ENCODE measurements around the gene DDTL. TPM values are rescaled to one million over a fixed set of nuclear protein-coding genes. Genes with fewer than 3 reads are reported as not detected.

The DDTL gene
- total RNA-seq, 1 donor from 2014 or later = not detected

DNA sequence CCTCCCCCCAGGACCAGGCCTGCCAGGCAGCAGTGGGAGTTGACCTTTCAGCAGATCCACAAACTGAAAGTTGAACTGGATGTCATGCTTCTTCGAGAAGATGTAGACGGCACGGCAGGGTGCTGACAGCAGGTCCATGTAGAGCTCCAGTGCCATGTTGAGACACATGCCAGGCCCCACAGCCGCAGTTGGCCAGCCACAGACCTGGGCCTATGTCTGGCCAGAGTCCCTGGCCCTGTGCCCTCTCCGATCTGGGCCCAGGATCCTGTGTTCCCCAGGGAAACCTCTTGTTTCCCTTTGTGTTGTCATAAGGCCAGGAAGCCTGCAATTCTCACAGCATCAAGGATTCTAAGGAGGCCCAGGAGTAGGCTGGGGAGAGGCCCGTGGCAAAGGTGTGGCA lies 38.5 kb downstream of the DDTL start, which contains the start of gene GSTT4:
Gene GSTT4, minus strand, starts transcription at position 253 of the 400 bp plus-strand sequence. Its CDS starts 97 bp downstream, at position 156.
- H3K27me3 Mint-ChIP-seq = no peaks in the 10 kb centered on the region
- no peaks in the 10 kb centered on the region for H3K36me3 Mint-ChIP-seq
- H3K4me3 Mint-ChIP-seq = no peak within 1 kb of the TSS
- H3K27ac Mint-ChIP-seq = no peak within 1 kb of the TSS
- TF ChIP-seq, protein P1, sequence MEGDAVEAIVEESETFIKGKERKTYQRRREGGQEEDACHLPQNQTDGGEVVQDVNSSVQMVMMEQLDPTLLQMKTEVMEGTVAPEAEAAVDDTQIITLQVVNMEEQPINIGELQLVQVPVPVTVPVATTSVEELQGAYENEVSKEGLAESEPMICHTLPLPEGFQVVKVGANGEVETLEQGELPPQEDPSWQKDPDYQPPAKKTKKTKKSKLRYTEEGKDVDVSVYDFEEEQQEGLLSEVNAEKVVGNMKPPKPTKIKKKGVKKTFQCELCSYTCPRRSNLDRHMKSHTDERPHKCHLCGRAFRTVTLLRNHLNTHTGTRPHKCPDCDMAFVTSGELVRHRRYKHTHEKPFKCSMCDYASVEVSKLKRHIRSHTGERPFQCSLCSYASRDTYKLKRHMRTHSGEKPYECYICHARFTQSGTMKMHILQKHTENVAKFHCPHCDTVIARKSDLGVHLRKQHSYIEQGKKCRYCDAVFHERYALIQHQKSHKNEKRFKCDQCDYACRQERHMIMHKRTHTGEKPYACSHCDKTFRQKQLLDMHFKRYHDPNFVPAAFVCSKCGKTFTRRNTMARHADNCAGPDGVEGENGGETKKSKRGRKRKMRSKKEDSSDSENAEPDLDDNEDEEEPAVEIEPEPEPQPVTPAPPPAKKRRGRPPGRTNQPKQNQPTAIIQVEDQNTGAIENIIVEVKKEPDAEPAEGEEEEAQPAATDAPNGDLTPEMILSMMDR (conservative IDR thresholded peaks at IDR 0.05) = no peak
- no peak for DNase-seq (ENCODE audit: extremely low spot score, unreplicated experiment)
- H3K9me3 Mint-ChIP-seq = no peaks in the 10 kb centered on the region
- peaks cover 10% of the 10 kb centered on the region for H3K4me1 Mint-ChIP-seq (ENCODE audit: unreplicated experiment)

DNA sequence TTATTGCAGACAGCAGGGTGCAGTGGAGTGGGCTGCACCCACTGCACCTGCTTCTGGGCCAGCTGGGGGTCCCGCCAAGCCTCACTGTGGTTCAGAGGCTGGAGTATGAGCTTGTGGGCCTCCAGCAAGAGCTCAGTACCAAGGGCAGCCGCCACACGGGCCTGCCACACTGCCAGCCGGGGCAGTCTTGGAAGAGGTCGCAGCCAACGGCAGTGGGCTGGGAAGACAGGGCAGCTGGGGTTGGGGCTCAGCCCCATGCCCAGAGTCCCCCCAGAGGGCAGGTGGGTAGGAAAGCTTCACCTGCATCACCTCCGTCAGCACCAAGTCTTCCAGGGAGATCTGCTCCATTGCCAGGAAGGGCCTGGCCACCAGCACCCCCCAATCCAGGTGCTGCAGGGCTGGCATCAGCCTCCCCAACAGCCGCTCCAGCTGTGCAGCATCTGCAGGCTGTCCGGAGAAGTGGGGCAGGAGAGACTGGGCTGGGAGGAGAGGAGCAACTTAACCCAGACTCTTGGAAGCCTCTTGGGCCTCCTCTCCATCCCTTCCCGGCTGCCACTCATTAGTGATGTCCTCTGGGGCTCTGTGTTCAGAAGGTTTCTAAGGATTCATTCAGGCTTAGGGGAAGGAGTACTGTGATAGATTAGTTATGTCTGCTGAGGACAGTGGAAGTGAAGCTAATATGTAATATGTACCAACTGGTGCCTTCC lies 39.7 kb downstream of the DDTL start:
- DNase-seq (ENCODE audit: extremely low spot score, unreplicated experiment) = no peak
- no peaks in the 10 kb centered on the region for H3K27me3 Mint-ChIP-seq
- H3K36me3 Mint-ChIP-seq = no peaks in the 10 kb centered on the region
- no peaks in the 10 kb centered on the region for H3K9me3 Mint-ChIP-seq
- H3K4me1 Mint-ChIP-seq (ENCODE audit: unreplicated experiment) = peaks cover 10% of the 10 kb centered on the region
- no peak overlapping the region for H3K4me3 Mint-ChIP-seq
- no peak overlapping the region for H3K27ac Mint-ChIP-seq
- TF ChIP-seq, protein P1 (conservative IDR thresholded peaks at IDR 0.05) = no peak

DNA sequence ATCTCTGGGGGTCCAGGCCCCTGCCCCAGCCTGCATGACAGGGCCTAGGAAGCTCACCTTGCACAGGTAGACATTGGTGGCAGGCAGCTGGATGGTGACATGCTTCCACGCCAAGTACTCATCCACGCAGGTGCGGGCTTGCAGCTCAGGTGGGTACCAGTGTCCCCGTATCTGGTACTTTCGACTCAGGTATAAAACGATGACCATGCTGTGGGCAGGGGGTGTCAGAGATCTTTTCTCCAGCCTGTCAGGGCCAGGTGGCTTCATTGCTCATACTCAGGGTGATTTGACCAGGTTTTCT lies 40.2 kb downstream of the DDTL start:
- Mint-ChIP-seq H3K27me3 (no peaks in the 10 kb centered on the region), H3K4me3 (no peak overlapping the region), H3K9me3 (no peaks in the 10 kb centered on the region), H3K27ac (no peak overlapping the region), H3K4me1 (ENCODE audit: unreplicated experiment) (peaks cover 9% of the 10 kb centered on the region), H3K36me3 (no peaks in the 10 kb centered on the region)
- TF ChIP-seq, protein P1 (conservative IDR thresholded peaks at IDR 0.05) = no peak
- no peak for DNase-seq (ENCODE audit: extremely low spot score, unreplicated experiment)

DNA sequence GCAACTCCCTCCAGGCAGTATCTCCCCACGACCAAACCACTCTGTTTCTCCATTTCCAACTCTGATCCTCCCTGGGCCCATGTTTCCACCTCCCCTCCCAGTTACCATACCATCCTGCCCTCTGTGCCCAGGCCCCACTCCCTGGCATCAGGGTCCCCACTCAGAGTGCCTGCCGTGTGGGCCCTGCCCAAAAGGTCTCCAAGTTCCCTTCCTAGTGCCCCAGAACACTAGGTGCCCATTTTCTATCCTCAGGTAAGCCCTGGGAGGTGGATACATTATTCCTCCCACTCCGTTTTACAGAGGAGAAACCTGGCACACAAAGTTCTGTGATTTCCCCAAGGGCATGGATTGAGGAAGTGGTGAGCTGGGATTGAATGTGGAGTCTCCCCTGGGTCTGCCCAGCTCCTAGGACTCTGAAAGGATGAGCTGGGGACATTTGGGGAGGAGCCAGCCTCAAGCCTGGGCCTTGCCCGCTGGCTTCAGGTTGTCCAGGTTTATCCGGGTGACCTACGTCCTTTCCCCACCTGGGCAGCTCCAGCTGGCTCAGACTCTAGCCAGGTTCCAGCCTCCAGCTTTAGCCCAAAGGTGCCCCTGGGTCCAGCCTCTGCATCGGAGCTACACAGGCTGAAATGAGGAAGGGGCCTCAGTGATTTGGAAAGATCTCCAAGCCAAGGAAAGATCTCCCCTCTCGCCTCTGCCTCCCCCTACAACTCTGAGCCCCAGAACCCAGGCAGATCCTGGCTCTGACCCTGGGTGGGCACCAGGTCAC lies 40.7 kb downstream of the DDTL start:
- Mint-ChIP-seq H3K4me1 (ENCODE audit: unreplicated experiment) (peaks cover 8% of the 10 kb centered on the region), H3K9me3 (no peaks in the 10 kb centered on the region), H3K27ac (no peak overlapping the region), H3K27me3 (no peaks in the 10 kb centered on the region), H3K36me3 (no peaks in the 10 kb centered on the region), H3K4me3 (no peak overlapping the region)
- DNase-seq (ENCODE audit: extremely low spot score, unreplicated experiment) = no peak
- TF ChIP-seq, protein P1 (conservative IDR thresholded peaks at IDR 0.05) = no peak

DNA sequence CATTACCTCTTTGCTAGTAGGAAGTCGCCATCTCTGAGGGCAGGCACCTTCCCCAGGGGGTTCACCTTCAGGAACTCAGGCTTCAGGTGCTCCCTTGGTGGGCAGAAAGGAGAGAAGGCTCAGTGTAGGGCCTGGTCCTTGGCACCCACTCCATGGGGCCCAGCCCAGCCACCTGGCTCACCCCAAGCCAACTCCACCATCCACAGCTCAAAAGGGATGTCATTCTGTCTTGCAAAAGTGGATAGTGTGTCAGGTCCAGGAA lies 41.3 kb downstream of the DDTL start:
- H3K27me3 Mint-ChIP-seq = no peaks in the 10 kb centered on the region
- no peak overlapping the region for H3K27ac Mint-ChIP-seq
- H3K4me1 Mint-ChIP-seq (ENCODE audit: unreplicated experiment) = peaks cover 10% of the 10 kb centered on the region
- H3K9me3 Mint-ChIP-seq = no peaks in the 10 kb centered on the region
- DNase-seq (ENCODE audit: extremely low spot score, unreplicated experiment) = no peak
- H3K36me3 Mint-ChIP-seq = no peaks in the 10 kb centered on the region
- TF ChIP-seq, protein P1 (conservative IDR thresholded peaks at IDR 0.05) = no peak
- H3K4me3 Mint-ChIP-seq = no peak overlapping the region

Measured in type B pancreatic cell (in vitro differentiated cells).